ENCODE measurements around the gene RGS5. TPM values are rescaled to one million over a fixed set of nuclear protein-coding genes. Genes with fewer than 3 reads are reported as not detected.

RGS5 gene
- total RNA-seq, 4 donors from 2014 or later = 57.2 to 174 (median 91.8) TPM

DNA sequence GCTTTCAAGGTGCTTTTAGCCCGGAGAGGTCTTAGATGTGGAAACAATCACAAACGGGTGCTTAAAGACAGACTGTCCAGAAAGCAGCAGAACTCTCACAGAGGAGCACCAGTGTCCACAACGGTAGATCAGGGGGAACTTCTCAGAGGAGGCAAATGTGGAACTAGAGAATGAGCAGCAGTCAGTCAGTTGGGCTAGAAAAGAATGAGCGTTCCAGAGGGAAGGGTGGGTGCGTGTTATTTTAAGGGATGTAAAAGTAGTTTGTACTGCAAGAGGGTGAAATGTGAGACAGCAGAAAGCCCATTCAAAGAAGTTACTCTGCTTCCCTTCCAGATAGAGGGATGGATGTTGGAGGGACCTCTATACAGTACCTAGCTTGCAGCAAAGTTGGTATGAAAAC lies 30.9 kb downstream of the RGS5 start:
- no peak for DNase-seq (ENCODE audit: low spot score)
- ATAC-seq (ENCODE audit: low FRiP score) = no peak
- TF ChIP-seq, protein P1, sequence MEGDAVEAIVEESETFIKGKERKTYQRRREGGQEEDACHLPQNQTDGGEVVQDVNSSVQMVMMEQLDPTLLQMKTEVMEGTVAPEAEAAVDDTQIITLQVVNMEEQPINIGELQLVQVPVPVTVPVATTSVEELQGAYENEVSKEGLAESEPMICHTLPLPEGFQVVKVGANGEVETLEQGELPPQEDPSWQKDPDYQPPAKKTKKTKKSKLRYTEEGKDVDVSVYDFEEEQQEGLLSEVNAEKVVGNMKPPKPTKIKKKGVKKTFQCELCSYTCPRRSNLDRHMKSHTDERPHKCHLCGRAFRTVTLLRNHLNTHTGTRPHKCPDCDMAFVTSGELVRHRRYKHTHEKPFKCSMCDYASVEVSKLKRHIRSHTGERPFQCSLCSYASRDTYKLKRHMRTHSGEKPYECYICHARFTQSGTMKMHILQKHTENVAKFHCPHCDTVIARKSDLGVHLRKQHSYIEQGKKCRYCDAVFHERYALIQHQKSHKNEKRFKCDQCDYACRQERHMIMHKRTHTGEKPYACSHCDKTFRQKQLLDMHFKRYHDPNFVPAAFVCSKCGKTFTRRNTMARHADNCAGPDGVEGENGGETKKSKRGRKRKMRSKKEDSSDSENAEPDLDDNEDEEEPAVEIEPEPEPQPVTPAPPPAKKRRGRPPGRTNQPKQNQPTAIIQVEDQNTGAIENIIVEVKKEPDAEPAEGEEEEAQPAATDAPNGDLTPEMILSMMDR (IDR thresholded peaks at IDR 0.05) = no peak

DNA sequence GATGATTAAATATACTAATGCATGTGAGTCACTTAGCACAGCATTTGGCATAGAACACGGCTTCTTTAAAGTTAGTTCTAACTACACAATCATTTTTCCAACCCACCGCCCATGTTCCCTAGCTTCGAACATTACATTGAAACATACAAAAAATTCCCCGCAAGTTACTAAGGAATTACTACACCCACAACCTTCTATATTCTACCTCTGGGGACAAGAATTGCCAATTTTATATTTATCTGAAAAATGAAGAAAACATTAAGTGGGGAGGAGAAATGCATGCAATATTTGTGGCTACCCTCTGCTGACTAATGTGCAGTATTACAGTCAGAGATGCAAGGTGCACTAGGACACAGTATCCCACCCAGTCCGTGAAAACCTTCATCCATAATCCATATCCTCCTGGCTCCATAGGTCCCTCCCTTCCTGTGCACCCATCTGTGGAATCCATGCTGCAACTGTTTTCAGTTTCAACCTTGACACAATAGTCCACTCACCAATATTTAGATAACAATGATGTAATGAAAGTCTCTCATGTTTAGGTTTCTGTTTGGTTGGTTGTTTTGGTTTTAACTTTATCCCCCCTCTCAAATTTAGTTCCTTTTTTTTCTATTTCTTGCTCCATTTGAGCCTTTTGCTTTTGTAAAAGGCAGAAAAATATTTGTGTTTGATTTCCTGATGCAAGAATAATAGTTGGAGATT lies 31.6 kb downstream of the RGS5 start:
- peak; percentile 48 for ATAC-seq (ENCODE audit: low FRiP score)
- TF ChIP-seq, protein P1 (IDR thresholded peaks at IDR 0.05) = peak in 1 of 3 donors; percentile 35
- no peak for DNase-seq (ENCODE audit: low spot score)

DNA sequence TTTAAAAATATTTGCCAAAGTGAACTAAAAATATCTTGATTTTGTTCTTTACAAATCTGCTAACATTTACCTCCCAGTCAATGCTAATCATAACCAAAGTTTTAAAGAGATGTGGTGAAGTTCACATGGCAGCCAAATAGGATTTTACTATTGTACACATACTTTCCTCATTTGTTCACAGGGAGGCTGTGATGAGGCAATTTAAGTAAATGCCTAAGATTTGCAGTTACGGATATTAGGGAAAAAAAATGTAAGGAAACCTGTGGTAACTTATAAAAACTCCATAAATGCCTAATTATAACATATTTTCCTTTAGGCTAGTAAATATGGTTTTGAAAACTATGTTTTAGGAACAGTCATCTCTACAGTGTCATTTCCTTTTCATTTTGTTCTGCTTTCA lies 32.4 kb downstream of the RGS5 start:
- DNase-seq (ENCODE audit: low spot score) (no peak), ATAC-seq (ENCODE audit: low FRiP score) (no peak)
- TF ChIP-seq, protein P1 (IDR thresholded peaks at IDR 0.05) = no peak

DNA sequence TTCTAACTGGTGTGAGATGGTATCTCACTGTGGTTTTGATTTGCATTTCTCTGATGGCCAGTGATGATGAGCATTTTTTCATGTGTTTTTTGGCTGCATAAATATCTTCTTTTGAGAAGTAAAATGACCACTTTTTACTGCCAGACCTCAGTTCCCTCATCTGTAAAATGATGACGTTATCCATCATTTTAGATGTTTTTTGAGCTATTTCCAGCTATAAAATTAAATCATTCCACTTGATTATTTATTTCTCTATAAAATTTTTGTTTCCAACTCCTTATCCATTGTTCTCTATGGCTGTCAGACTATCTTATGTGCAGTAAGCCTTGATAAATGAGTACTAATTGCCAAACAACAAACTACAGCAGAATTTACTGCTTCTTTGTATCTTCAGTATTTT lies 33.2 kb downstream of the RGS5 start:
- ATAC-seq (ENCODE audit: low FRiP score) (no peak), DNase-seq (ENCODE audit: low spot score) (no peak)
- TF ChIP-seq, protein P1 (IDR thresholded peaks at IDR 0.05) = no peak

DNA sequence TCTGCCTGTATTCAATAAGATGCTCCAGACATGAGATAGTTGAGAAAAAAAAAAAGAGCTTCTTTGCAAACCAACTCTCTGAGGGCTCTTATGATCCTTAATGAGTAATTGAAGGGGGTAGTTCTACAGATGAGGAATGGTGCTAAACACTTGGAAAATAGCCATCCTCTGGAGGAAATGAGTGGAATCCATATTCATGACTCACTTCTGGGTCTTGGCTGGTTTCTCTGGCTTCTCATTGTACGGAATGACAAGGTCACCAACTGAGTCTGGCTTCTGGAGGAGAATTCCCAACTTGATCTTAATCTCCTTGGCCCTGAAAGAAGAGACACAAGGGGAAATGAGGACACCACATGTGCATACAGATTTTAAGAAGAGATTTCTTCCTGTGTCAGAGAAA lies 34.7 kb downstream of the RGS5 start:
- no peak for DNase-seq (ENCODE audit: low spot score)
- TF ChIP-seq, protein P1 (IDR thresholded peaks at IDR 0.05) = no peak
- peak; percentile 62 for ATAC-seq (ENCODE audit: low FRiP score)

DNA sequence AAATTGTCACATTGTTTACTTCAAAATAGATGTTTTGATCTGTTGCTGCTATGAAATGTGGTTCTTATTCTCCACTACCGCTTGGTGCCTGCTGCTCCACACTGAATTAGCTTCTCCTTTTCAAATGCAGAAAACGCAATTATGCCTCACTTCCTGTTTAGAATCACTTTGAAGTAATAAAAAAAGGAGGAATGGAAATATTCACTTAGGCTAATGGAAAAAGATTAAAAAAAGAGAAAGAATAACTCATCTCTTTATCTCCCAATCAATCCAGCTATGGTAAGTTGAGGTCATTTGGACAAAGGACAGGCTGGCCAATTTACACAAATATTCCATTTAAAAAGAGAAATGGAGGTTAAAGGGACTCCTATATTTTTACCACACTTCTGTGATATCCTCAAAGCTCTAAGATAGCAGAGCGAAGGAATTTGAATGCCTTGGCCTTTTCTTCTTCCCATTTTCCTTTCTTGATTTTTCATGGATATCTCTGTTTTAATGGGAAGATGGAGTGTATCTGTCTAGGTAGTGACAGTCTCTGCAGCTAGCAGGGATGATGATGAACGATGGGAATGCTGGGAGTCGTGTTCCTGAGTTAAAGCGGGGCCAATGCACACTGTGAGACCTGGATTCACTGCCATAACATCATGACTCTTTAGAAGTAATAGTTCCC lies 35.7 kb downstream of the RGS5 start:
- ATAC-seq (ENCODE audit: low FRiP score) (no peak), DNase-seq (ENCODE audit: low spot score) (no peak)
- TF ChIP-seq, protein P1 (IDR thresholded peaks at IDR 0.05) = no peak

DNA sequence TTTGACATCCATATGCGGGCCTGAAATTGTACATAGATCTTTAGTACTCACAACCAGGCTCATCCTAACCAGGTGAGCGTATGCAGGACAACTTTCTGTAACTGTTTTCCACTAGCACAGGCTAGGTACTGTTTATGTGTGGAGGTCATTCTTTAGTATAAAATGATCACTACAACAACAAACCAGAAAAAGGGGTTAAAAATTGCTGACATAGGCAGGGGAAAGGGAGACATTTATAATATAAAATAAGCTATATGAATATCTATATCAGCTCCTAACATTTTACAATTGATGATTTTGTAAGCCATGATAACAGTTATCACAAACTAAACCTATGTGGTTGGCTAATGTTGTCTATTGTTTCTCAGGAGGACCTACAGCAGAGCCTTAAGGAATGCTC lies 37.6 kb downstream of the RGS5 start:
- no peak for ATAC-seq (ENCODE audit: low FRiP score)
- no peak for DNase-seq (ENCODE audit: low spot score)
- TF ChIP-seq, protein P1 (IDR thresholded peaks at IDR 0.05) = no peak

Measured in omental fat pad (tissue), 4 donors.